GM10266 (cell line): ENCODE measurements around the gene KCNG3.
"Not testable (repeated sequence)": the region's sequence is repeated elsewhere in the genome, so short reads cannot be mapped to it uniquely, and the experiment has no call there.

Experiments used
- DNase-seq: peaks from one replicate; pipeline ENCODE4 v3.0.0; 2012; ENCODE audit errors: extremely low spot score
- TF ChIP-seq, protein P1 (sequence below): IDR thresholded peaks from 2 replicates; pipeline ENCODE4 v1.5.1; 2012; ENCODE audit warnings: mild to moderate bottlenecking, low read depth; ENCODE audit not compliant: control insufficient read depth, insufficient read depth; ENCODE audit errors: missing control alignments

KCNG3 gene

DNA sequence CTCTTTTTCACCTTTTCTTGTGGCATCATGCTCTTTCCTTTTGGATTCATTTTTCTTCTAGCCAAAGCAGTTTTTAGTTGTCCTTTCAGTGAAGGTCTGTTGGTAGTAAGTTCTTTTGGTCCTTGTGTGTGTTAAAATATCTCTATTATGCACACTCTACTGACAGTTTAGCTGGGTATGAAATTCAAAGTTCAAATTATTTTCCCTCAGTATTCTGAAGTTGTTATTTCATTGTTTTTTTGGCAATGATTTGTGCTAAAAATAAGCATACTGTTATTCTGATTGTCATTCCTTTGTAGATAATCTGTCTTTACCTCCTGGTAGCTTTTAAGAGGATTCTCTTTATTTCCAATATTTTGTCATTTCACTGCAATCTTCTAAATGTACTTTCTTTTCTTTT, 79.6 kb downstream of the KCNG3 start:
- DNase-seq, result no peak
- TF ChIP-seq, protein P1, sequence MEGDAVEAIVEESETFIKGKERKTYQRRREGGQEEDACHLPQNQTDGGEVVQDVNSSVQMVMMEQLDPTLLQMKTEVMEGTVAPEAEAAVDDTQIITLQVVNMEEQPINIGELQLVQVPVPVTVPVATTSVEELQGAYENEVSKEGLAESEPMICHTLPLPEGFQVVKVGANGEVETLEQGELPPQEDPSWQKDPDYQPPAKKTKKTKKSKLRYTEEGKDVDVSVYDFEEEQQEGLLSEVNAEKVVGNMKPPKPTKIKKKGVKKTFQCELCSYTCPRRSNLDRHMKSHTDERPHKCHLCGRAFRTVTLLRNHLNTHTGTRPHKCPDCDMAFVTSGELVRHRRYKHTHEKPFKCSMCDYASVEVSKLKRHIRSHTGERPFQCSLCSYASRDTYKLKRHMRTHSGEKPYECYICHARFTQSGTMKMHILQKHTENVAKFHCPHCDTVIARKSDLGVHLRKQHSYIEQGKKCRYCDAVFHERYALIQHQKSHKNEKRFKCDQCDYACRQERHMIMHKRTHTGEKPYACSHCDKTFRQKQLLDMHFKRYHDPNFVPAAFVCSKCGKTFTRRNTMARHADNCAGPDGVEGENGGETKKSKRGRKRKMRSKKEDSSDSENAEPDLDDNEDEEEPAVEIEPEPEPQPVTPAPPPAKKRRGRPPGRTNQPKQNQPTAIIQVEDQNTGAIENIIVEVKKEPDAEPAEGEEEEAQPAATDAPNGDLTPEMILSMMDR, result no peak

DNA sequence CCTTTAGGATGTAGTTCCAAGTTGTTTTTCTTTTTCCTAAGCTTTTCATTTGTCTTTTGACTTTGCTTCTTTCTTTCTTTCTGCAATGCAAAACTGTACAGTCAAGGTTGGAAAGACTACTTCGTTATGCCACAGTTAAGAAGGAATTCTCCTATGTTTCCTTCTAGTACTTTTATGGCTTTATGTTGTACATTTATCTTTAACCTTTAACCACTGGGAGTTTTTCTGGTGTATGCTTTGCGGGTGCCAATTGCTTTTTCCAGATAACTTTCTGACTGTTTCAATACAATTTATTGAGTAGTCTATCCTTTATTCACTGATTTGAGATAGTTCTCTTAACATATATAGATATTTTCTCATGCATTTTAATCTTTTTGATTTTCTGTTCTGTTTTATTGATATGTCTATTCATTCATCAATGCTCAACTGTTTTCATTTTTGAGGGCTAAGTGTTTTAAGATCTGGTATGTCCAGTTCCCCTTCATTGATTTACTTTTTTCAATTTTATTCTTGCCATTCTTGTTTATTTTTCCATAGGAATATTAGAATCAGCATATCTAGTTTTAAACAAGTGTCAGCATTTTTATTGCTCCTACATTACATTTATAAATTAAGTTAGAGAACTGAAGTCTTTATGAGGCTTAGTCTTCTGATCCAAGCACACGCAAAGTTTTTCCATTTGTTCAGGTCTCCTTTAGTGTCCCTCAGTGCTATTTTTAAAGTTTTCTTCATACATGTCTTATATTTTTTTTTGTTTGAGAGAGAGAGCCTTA, 82.9 kb downstream of the KCNG3 start:
- DNase-seq, result no peak
- TF ChIP-seq, protein P1, result no peak

DNA sequence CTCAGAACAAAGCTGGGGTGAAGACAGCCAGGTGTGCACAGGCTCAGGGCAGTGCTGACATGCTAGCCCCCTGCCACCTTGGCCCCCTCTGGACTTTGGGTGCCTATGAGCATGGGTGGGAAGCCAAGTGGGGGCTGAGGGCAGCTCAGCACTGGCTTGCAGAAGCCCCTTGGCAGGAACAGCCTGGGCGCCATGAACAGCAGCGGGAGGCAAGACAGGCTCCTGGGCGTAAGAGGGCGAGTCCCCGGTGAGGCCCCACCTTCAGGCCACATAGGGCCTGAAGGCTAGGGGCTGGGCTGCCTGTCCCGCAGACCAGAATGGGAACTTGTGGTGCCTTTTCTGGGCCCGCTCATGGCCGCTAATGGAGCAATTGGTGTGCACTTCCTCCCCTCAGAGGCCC, 85.8 kb downstream of the KCNG3 start:
- DNase-seq, result no peak
- TF ChIP-seq, protein P1, result no peak

DNA sequence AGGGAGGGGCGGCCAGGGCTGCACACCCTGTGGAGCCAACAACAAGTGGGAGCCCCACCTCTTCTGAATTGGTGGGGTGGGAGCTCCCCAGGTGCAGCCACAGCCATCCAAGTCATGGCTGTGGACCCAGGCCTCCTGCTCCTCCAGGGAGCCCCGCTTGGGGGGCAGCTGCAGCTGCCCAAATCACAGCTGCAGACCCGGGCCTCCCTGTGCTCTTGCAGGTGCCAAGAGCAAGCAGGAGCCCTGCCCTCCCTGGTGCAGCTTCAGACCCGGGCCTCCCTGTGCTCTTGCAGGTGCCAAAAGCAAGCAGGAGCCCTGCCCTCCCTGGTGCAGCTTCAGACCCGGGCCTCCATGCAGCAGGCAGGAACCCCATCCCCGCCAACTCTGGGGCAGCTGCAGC, 86.3 kb downstream of the KCNG3 start:
- no peak for DNase-seq
- TF ChIP-seq, protein P1, result no peak

DNA sequence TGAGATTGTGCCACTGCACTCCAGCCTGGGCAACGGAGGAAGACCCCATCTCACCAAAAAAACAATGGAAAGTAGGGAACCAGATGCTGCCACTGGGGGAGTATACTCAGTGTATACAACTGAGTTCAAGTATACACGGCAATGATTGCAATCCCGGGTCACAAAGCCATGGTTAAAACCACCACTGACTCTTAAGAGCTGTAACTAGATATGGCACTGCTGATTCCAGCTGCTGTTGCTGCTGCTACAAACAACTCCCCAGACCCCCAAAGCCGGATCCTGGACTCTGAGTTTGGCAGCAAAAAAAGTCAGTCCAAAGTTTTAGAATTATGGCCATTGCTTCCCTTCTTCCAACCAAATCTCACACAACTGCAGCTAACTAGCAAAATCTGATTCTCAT, 89.1 kb downstream of the KCNG3 start:
- TF ChIP-seq, protein P1, result no peak
- no peak for DNase-seq

DNA sequence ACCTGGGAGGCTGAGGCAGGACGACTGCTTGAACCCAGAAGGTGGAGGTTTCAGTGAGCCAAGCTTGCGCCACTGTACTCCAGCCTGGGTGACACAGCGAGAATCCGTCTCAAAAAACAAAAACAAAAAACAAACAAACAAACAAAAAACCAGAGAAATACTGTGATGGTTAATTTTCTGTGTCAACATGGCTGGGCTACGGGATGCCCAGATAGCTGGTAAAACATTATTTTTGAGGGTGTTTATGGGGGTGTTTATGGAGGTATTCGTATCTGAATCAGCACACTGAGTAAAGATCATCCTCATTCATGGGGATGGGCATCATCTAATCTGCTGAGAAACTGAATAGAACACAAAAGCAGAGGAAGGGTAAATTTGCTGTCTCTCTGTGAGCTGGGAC, 92.0 kb downstream of the KCNG3 start:
- no peak for DNase-seq
- TF ChIP-seq, protein P1, result no peak

DNA sequence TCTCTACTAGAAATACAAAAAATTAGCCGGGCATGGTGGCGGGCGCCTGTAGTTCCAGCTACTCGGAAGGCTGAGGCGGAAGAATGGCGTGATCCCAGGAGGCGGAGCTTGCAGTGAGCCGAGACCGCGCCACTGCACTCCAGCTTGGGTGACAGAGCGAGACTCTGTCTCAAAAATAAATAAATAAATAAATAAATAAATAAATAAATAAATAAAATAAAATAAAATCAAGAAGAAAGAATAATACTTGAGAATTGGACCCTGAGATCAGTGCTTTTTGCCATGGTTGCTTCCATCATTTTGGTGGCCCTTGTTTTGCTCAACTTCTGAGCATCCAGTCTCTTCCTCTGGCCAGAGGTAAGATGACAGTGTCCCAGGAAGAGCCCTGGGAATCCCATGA, 95.7 kb downstream of the KCNG3 start:
- DNase-seq, result not testable (repeated sequence)

DNA sequence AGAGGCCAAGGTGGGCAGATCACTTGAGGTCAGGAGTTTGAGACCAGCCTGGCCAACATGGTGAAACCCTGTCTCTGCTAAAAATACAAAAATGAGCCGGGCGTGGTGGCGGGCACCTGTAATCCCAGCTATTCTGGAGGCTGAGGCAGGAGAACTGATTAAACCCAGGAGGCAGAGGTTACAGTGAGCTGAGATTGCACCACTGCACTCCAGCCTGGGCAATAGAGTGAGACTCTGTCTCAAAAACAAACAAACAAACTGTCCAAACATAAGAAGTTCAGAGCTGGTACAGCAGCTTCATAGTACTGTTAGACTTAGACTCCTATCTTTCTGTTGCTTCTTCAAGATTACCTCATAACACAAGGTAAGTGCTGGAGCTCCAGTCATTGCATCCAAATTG, 100.5 kb downstream of the KCNG3 start:
- not testable (repeated sequence) for DNase-seq

DNA sequence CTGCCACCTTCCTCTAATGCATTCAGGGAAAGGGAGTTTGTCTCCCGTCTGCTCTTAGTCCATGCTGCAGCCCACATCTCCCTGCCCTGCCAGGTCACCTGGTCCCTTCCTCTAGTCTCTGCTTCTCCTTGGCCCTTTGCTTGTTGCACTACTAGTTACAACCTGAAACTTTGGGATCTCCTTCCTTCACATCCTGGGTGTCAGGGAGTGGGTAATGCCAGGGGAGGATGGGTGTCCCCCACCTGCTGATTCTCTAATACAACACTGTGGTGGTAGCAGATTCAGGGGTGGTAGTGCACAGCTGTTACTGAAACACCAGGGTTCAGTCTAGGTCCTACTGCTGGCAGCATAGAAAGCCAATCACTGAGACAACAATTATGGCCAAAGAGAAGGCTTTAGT, 101.6 kb downstream of the KCNG3 start:
- TF ChIP-seq, protein P1, result no peak
- DNase-seq, result no peak
